Fibroblast of mammary gland (primary cell): Measurements from ENCODE around the gene FERMT2.
A peak's percentile ranks its signal among the peaks of the same experiment; 100 is the strongest.

Source experiments
- DNase-seq: peaks from one replicate; pipeline ENCODE4 v3.0.0-alpha.2; 2010; ENCODE audit warnings: low read depth
- H3K4me3 ChIP-seq: 2 replicates; pipeline ENCODE4 v1.5.1; 2011; ENCODE audit warnings: low read depth, mild to moderate bottlenecking, low read length, moderate library complexity; ENCODE audit not compliant: control insufficient read depth
- CTCF ChIP-seq: conservative IDR thresholded peaks from 2 replicates; pipeline ENCODE4 v1.5.1; 2011; ENCODE audit warnings: low read depth, low read length, inconsistent platforms; ENCODE audit not compliant: control insufficient read depth, insufficient read depth

Gene FERMT2

GRCh38 chr14:52837451-52837850, 113.4 kb downstream of the FERMT2 start:
- no peak for DNase-seq
- TF ChIP-seq CTCF: no peak
- H3K4me3 ChIP-seq: no peak overlapping the region

- no peak overlapping the region for H3K4me3 ChIP-seq
- peak; percentile 22 for DNase-seq
- TF ChIP-seq CTCF: no peak
Measured at GRCh38 chr14:52836063-52836462, 114.8 kb downstream of the FERMT2 start.

- peak; percentile 73 for DNase-seq
- no peak overlapping the region for H3K4me3 ChIP-seq
- no peak for TF ChIP-seq CTCF
Measured at GRCh38 chr14:52835122-52835903, 115.5 kb downstream of the FERMT2 start.

GRCh38 chr14:52834440-52834842, 116.4 kb downstream of the FERMT2 start:
- no peak overlapping the region for H3K4me3 ChIP-seq
- TF ChIP-seq CTCF: no peak
- DNase-seq: peak; percentile 85

GRCh38 chr14:52833891-52834290, 117.0 kb downstream of the FERMT2 start:
- no peak overlapping the region for H3K4me3 ChIP-seq
- TF ChIP-seq CTCF: no peak
- DNase-seq: no peak

GRCh38 chr14:52829527-52830185, 121.2 kb downstream of the FERMT2 start:
- H3K4me3 ChIP-seq: no peak overlapping the region
- no peak for TF ChIP-seq CTCF
- DNase-seq: no peak
